Activated T-helper 9 cell treated with anti-CD3 and anti-CD28 coated beads, Interleukin-2, amount 50 U/mL, for 16 hours (primary cell): ENCODE results near the gene PSME3.
A peak's percentile ranks its signal among the peaks of the same experiment; 100 is the strongest.

Experiments
- DNase-seq: peaks from one replicate; pipeline ENCODE4 v3.0.0-alpha.2; 2020; ENCODE audit warnings: low read depth

PSME3 gene

GRCh38 chr17:42817866-42818265, 15.3 kb upstream of the PSME3 start:
- no peak for DNase-seq

DNA sequence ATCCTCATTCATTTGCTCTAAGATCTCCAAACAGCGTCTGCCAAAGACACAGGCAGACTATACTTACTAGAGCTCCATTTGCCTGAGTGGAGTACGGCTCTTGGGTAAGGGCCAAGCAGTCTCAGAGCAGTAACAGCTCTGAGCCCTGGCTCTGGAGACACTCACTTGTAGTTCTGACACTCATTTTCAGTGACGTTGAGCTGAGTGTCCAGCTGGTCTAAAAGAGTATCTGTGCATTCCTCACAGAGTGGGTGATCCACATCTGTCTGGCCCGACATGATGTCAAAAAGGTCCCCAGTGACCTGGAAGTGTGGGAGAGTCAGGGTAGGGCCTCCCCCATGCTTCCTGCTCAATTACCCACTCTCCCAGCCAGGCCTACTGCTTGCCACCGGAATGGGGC, 14.8 kb upstream of the PSME3 start:
- DNase-seq = no peak

- peak; percentile 51 for DNase-seq
Observed at GRCh38 chr17:42819939-42820535, 13.2 kb upstream of the PSME3 start.

DNA sequence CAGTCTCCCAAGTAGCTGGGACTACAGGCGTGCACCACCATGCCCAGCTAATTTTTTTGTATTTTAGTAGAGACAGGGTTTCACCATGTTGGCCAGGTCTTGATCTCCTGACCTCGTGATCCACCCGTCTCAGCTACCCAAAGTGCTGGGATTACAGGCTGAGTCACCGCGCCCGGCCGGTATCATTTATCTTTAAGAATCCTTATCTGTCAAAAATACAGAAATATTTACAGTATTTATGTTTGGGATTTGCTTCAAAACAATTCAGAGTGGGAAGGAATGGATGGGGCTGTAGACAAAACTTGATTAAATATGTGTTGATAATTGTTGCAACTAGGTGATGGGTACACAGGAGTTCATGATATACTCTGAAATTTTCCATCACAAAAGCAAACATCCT, 12.0 kb upstream of the PSME3 start:
- DNase-seq = no peak

- no peak for DNase-seq
Observed at GRCh38 chr17:42827472-42827871, 5.7 kb upstream of the PSME3 start.

DNA sequence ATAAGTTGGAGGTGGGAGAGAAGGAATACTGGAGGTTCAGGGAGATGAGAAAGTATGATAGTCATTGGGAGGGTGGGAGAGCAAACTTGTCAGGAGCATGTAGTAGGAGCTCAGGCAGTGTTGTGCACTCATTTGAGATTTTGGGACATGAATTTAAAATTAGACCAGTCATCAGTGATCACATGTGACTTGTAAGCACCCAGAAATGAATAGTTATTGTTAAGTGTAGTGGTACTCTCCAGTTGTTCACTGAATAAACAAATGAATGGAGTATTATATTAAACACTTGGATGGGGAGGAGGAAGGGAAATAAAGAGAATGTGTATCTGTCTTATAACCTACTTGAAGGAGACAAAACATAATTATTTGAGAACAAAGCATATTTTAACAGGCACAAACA, 2.2 kb upstream of the PSME3 start:
- no peak for DNase-seq

DNA sequence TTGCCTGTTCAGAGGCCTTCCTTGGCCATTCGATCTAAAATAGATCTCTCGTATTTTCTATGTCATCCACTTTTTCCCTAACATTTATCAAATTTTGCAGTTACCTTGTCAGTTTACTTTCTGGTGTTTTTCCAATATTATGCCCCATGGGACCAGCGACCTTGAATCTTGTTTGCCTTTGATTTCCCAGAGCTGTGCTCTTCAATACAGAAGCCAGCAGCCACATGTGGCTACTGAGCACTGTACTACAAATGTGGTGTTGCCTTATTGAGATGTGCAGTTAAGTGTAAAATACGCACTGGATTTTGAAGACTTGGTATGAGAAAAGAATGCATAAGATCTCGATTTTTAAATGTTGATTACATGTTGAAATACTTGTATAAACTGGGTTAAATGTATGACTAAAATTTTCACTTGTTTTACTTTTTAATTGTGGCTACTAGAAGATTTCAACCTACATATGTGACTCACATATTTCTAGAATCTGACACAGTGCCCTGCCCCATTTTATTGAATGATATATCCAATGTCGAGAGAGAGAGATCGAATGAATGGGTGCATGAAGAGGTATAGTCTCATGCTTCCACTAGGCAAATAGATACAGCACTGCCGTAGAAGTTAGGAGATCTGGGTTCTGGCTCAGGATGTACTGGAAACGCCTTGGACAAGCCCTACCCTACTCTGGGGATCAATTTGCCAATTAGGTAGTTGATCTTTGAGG, 824 bp upstream of the PSME3 start:
- DNase-seq = no peak

GRCh38 chr17:42833767-42834422, 698 bp downstream of the PSME3 start:
- DNase-seq = no peak

- no peak for DNase-seq
Observed at GRCh38 chr17:42835732-42836131, 2.5 kb downstream of the PSME3 start.

- no peak for DNase-seq
Observed at GRCh38 chr17:42841975-42842685, 8.9 kb downstream of the PSME3 start.

GRCh38 chr17:42843358-42843934, 10.2 kb downstream of the PSME3 start:
- DNase-seq = no peak

DNA sequence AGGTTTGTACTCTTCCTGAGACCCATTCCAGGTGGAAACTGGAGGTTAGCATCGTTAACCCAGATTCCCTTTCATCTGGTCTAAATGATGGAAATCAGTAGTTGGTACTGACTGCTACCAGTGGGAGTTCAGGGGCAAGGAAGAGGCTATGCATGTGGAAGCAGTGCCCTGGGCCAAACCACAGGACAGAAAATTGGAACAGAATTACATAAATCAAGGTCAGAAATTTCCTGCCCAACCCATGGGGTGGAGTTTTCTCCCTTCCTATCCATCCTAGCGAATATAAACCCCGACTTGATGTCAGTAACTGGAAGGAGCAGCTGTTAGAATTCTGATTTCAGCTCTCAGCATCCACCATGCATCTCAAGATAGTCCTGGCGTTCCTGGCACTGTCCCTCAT, 11.1 kb downstream of the PSME3 start, which contains the start of gene AOC2:
Gene AOC2 (plus strand): TSS at position 310 of the 400 bp plus-strand sequence. CDS start 47 bp downstream, at position 357.
- no peak for DNase-seq

DNA sequence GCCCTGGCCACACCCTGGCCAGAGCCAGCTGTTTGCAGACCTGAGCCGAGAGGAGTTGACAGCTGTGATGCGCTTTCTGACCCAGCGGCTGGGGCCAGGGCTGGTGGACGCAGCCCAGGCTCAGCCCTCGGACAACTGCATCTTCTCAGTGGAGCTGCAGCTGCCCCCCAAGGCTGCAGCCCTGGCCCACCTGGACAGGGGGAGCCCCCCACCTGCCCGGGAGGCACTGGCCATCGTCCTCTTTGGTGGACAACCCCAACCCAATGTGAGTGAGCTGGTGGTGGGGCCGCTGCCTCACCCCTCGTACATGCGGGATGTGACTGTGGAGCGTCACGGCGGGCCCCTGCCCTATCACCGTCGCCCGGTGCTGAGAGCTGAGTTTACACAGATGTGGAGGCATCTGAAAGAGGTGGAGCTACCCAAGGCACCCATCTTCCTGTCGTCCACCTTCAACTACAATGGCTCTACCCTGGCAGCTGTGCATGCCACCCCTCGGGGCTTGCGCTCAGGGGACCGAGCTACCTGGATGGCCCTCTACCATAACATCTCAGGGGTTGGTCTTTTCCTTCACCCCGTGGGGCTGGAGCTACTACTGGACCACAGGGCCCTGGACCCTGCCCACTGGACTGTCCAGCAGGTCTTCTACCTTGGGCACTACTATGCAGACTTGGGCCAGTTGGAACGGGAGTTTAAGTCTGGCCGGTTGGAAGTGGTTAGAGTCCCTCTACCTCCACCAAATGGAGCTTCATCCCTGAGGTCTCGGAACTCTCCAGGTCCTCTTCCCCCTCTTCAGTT, 11.8 kb downstream of the PSME3 start:
- DNase-seq = no peak

- no peak for DNase-seq
Observed at GRCh38 chr17:42845556-42845917, 12.3 kb downstream of the PSME3 start.

DNA sequence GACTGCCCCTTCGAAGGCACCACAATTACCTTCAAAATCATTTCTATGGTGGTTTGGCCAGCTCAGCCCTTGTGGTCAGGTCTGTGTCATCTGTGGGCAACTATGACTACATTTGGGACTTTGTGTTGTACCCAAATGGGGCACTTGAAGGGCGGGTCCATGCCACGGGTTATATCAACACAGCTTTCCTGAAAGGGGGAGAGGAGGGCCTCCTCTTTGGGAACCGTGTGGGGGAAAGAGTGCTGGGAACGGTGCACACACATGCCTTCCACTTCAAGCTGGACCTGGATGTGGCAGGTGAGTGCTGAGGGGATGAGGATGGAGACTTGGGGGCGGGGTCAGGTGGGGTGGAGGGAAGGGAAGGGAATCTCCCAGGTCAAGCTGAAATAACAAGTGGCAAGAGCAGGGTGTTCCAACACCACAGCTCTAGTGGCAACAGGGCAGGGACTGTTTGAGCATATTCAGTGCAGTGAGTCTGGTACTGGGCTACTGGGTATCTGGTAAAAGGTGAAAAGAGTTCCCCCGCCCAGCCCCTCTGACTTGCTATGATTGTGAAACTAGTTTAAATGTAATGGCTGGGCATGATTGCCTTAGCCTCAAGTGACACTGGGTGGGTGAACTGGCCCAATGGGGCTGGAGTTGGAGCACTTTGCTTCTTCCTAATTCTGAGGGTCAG, 12.9 kb downstream of the PSME3 start:
- DNase-seq = peak; percentile 5

DNA sequence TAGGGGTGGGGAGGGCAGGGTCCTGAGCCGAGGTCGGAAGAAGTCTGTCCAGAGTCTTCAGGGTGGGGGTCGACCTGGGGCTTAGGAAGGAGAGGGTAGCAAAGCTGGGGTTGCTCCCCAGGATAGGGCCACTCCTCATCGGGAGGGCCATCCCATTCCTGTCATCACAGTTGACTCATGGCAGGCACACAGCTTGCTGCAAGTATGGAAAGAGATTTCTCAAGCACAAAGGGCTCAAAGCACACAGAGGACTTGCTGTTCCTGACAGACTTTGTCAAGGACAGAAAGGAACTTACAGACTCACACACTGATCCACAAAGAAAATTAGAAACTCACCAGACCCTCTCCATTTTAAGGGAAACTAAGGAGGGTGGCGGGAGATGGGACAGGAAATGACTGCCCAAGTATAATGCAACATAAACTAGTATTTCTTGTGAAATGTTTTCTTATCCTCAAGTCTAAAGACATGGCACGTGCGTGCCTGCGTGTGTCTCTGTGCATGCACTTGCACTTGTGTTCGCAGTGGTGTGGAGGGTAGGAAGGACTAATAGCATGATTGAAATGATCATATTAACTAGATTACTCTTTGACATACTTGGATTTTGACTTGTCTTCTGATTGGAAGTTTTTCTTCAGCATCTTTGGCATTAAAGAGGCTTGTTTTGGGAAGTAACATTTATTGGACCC, 13.5 kb downstream of the PSME3 start:
- DNase-seq = no peak

DNA sequence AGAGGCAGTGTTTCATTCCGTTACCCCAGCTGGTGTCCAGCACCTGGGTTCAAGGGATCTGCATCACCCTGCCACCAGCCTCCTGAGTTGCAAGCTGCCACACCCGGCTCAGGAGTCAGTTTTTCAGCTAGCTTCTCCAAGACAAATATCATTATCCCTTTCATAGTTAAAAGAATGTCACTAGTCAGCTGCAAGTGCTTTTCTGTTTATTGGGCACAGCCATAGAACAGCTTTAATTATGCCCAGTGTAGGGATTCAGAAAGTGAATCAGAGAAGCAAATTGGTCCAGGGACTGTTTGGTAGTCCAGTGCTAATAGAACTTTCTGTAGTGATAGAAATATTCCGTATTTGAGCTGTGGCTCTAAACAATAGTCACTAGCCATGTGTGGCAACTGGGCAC, 14.9 kb downstream of the PSME3 start:
- DNase-seq = no peak

- DNase-seq = no peak
Observed at GRCh38 chr17:42849031-42849430, 15.8 kb downstream of the PSME3 start.

DNA sequence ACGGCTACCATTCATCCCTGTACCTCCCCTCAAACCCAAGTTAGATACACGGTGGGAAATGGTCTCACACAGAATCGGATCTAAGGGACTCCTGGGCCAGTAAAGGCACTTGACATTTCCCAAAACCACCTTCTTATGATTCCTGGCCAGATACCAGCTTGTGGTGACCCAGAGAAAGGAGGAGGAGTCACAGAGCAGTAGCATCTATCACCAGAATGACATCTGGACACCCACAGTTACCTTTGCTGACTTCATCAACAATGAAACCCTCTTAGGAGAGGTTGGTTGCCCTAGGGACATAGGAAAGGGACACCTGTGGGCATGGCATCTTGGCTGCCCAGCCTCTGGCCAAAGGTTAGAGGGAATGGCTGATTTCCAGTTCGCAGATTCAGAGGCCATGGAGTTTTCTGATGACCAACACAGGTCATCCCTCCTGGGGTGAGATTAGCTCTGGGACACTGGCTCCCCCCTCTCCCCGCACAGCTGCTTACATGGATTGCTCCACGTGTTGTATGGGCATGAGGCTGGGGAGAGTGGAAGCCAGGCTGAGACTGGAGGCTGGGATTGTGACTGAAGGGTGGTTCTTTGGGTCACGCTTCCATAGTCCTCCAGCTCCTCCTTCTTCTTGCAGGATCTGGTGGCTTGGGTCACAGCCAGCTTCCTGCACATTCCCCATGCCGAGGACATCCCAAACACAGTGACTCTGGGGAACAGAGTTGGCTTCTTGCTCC, 16.4 kb downstream of the PSME3 start:
- DNase-seq = no peak

GRCh38 chr17:42850954-42851353, 17.8 kb downstream of the PSME3 start, which contains the start of gene AOC3:
AOC3 (plus strand) TSS chr17:42851199; CDS start chr17:42851344, 145 bp downstream.
- no peak for DNase-seq
